ENCODE data around the gene CCDC172.

- no peak for TF ChIP-seq CTCF (IDR thresholded peaks at IDR 0.05; ENCODE audit: insufficient read depth, low read length)
- no peak for TF ChIP-seq POLR2AphosphoS5 (IDR thresholded peaks at IDR 0.05; ENCODE audit: low read depth)
- TF ChIP-seq, protein P1, sequence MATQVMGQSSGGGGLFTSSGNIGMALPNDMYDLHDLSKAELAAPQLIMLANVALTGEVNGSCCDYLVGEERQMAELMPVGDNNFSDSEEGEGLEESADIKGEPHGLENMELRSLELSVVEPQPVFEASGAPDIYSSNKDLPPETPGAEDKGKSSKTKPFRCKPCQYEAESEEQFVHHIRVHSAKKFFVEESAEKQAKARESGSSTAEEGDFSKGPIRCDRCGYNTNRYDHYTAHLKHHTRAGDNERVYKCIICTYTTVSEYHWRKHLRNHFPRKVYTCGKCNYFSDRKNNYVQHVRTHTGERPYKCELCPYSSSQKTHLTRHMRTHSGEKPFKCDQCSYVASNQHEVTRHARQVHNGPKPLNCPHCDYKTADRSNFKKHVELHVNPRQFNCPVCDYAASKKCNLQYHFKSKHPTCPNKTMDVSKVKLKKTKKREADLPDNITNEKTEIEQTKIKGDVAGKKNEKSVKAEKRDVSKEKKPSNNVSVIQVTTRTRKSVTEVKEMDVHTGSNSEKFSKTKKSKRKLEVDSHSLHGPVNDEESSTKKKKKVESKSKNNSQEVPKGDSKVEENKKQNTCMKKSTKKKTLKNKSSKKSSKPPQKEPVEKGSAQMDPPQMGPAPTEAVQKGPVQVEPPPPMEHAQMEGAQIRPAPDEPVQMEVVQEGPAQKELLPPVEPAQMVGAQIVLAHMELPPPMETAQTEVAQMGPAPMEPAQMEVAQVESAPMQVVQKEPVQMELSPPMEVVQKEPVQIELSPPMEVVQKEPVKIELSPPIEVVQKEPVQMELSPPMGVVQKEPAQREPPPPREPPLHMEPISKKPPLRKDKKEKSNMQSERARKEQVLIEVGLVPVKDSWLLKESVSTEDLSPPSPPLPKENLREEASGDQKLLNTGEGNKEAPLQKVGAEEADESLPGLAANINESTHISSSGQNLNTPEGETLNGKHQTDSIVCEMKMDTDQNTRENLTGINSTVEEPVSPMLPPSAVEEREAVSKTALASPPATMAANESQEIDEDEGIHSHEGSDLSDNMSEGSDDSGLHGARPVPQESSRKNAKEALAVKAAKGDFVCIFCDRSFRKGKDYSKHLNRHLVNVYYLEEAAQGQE (IDR thresholded peaks at IDR 0.05; ENCODE audit: insufficient replicate concordance, low read depth): no peak
- no peak for TF ChIP-seq GABPA (IDR thresholded peaks at IDR 0.05; ENCODE audit: low read depth)
- TF ChIP-seq SPI1 (IDR thresholded peaks at IDR 0.05; ENCODE audit: borderline replicate concordance, low read depth): no peak
Observed at GRCh38 chr10:116395223-116395985, 71.2 kb downstream of the CCDC172 start.
